ENCODE data around the gene NOBOX.
"Not testable (repeated sequence)": the region's sequence is repeated elsewhere in the genome, so short reads cannot be mapped to it uniquely, and the experiment has no call there.

Gene NOBOX

DNA sequence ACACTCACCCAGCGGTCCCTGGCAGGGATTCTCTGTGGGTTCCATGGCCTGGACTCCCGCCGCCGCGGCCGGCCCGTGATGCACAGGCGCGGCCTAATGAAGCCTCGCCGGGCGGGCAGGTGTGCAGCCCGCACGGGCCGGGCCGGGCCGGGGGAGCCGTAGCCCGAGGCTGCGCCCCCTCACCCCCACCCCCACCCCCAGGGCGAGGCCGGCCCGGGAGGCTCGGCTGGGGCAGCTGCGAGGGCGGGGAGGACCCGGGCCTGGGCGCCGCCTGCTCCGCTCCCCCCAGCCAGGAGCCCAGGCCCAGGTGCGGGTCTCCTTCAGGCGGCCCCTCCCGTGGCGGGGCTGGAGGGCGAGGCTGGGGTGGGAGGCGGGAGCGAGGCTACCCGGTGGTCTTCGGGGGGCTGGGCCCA, at the start of gene NOBOX:
Gene NOBOX, minus strand, starts transcription at position 45 of the 413 bp plus-strand sequence.
- no peak for DNase-seq

DNA sequence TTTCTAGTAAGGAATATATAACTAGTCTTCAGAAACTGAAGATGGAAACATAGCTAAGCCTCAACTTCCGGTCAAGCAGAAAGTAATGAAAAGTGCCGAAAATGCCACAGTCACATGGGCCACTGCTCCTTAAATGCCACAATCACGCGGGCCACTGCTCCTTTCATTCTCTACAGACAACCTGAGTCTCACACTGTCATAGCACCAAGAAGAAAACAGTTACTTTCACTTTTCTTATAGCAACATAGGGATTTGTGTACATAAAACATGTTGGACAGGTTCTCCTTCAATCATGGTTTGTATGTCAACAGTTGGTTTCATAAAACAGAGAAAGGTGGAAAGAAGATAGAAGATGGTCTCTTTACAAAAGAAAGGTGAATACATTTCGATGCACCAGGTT, 48.6 kb upstream of the NOBOX start:
- no peak for DNase-seq

DNA sequence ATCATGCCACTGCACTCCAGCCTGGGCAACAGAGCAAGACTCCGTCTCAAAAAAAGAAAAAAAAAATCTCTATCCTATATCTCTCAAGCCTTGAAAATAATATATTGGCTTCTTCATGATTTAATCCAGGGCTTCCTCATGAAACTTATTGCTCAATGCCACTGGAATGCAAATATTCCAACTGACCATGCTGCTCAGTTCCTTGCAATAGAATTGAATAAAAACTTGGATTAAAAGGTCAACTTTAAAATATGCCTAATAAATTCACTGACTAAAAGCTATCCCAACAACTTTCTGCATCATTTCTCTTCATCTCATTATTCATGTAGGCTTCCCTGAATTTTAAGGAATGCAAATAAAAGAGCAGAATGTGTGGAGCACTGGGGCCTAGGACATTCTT, 42.1 kb upstream of the NOBOX start:
- no peak for DNase-seq

DNA sequence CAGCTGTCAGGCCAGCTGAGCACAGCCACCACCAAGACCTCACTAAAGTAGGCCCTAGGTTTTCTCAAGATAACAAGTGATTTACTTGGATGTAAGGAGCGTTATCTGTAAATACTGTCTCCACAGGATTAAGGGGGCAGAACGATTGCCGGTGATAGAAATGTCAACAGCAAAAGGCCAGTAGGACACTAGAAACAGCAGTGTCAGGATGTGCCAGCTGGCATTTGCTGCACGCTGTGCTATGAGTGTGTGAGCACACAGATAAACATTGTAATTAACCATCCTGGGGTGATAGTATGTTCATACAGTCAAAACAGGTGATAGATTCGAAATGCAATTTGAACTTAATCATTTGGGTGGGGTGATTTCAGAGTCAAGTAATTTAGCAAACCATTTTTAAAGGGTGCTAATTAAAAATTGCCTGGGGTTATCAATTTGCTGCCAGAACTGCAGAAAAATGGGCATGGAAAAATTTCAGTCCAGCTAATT, 36.3 kb upstream of the NOBOX start:
- DNase-seq, result no peak

DNA sequence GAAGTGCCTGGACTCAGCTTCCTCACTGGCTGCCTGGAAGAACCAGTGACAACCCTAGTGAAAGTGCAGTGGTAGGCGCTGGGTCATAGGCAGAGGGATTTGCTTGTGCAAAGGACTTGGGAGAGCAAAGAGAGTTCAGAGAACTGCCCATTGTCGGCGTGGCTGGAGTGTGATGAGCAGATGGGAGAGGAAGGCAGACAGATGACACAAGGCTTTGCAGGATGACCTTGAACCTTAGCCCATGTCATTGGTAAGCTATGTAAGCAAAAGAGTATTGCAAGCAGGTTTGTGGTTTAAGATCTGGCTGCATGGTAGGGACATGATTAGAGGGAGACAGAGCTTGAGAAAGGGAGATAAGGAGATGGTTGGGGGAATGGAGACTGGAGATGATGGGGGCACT, 35.3 kb upstream of the NOBOX start:
- DNase-seq, result no peak

DNA sequence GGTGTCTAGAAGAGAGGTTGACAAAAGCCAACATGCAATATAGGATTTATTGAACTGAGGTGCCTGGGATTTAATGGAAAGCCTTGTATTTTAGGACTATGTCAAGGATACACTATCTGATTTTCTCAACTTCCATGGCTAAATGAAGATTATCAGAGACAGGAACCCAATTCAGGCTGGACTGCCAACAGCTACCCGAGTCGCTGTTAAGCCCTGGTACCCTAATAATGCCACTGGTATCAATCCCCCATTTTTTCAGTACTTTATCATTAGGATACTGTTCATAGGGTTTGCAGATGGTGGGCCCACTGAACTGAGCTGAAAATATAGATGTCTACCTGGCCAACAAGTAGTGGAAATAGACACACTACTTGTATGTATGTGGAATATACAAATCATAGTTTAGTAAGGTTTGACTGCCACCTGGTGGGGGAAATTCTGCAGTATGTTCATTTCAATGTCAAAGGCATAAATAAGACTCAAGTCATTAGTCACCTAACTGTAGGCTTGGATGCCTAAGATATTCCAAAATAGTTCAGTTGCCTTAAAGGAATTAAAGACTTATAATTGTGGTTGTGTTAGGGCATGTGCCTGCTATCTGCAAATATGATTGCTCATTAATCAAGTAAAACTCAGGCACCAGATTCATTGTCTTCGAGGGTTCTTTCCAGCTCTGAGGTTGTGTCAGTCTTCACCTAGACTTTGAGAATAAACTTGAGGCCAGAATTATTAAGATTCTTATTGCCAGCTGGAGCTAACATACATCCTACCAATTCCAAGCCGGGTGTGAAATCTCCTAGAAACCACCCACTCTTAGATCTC, 34.1 kb upstream of the NOBOX start:
- DNase-seq, result no peak

DNA sequence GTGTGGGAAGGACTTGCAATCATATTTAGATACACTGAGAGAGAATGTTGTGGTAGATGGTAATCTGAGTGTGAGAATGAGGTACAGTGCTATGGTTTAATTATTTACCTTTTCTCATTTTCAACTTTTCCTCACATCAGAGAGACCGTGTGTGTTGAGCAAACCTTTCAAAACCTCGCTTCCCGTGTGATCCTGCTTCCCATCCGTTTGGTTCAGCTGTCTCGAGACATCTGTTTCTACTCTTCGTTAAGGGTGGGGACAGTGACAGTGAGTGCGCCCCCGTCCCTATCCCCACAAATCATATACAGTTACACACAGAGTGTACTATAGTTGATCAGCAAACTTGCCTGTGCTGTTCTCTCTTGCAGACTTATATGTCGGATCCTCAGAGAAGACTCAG, 33.0 kb upstream of the NOBOX start:
- DNase-seq, result no peak

DNA sequence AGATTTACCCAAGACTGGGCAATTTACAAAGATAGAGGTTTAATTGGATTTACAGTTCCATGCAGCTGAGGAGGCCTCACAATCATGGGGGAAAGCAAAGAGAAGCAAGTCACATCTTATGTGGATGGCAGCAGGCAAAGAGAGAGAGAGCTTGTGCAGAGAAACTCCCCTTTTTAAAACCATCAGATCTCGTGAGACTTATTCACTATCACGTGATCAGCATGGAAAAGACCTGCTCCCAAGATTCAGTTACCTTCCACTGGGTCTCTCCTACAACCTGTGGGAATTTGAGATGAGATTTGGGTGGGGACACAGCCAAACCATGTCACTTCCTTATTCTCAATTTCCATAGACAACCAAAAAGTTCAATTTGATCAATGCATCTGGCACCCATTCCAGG, 24.9 kb upstream of the NOBOX start:
- DNase-seq, result no peak

DNA sequence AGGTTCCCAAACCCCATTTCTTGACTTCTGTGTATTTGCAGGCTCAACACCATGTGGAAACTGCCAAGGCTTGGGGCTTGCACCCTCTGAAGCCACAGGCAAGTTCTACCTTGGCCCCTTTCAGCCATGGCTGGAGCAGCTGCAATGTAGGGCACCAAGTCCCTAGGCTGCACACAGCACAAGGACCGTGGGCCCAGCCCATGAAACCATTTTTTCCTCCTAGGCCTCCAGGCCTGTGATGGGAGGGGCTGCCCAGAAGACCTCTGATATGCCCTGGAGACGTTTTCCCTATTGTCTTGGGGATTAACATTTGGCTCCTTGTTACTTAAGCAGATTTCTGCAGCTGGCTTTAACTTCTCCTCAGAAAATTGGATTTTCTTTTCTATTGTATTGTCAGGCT, 24.0 kb upstream of the NOBOX start:
- not testable (repeated sequence) for DNase-seq

DNA sequence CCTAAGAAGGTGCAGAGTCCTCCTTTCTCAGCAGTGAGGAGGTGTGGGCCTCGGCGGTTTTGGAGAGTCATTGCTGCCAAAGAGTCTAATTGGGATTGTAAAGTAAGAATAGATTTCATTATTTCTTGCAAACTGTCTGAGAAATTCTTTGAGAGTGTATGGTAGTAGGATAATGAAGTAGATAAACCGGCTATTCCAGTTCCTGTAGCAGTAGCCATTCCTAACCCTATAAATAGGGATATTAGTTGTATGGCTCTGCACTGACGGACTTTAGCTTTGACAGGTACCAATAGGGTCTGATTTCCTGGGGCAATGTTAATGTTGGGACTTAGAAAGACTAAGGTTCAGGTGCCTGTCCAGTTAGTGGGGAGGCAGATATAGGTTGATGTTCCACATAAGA, 15.4 kb upstream of the NOBOX start:
- not testable (repeated sequence) for DNase-seq

DNA sequence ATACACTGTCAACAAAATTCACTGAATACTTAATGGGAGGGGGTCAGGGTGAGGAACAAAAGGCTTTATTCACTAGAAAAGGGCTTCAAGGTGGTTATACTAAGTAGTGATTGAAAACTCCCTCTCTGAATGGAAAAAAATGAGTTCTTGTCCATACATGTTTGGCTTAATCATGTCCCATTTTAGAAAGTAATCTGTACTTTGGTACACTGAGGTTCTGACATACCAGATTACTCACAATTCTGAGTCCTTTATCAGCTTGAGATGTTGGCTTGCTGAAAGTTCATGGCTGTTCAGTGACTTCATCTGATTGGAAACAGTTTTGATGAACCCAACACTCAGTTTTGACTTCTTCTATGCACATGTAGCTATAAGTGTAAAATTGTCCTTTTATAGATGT, 12.8 kb upstream of the NOBOX start:
- DNase-seq, result no peak

DNA sequence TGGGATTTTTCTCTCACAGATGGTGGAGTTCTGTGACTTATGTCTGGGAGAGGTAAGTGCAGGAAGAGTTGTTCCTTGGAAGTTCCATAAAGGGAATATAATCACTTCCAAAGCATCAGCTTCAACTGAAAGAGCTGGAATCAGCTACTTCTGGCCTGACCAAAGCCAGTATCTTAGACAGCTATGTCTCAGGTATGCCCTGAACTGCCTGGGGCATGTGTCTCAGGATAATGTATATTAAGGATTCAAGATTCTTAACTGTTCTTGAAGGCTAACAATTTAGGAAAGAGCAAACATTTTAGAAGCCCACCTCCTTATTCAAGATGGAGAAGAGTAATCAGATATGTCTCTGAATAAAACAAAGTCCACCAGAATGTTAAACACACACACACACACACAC, 12.4 kb upstream of the NOBOX start:
- no peak for DNase-seq

DNA sequence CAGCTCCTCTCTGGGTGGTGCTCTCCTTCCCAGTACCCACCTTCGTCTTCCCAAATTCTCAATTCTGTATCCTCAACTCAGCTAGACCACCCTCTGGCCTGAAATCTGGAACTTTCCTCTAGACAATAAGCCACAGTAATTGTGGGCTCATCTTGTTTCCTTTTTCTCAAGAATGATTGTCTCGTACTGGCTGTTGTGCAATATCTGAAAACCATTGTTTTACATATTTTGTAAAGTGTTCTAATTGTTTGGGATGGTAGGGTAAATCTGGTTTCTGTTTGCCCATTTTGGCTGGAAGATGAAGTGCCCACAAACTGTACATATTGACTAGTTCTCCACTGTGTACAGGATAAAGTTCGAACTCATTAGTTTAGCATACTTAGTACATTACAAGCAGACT, 11.3 kb upstream of the NOBOX start:
- no peak for DNase-seq

DNA sequence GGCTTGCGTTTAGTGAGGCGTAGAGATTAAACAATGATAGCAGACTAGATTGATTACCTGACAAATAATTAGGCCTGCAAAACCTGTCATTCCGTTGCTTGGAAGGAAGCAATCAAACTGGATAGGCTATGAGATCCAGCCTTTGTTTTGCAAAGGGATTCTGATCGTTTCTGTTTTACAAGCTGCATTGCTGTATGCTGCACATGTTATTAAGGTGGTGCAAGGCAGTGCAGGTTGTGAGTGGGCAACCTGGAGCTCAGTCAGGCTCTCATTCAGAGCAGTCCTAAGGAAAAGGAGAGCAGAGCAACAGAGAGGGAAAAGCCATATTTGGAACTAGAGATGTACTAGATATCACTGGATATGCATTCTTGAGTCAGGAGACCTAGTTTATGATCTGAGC, 6.9 kb upstream of the NOBOX start:
- DNase-seq, result no peak

DNA sequence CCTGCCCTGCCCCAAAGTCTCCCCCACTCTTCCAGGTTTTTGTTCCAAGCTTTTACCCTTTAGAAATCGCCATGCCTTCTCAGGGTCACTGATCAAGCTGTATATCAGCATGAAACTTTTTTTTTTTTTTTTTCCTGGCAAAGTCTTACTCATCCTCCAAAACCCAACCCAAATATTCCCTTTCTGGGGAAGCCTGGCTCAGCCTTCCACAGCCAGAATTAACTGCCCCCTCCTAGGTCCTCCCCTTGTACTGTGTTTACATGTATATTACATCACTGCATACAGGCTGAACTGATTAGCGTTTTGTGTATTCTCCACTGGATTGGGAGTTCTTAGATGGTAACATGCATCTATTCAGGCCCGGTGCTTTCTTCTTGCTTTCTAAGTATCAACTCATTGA, 4.6 kb upstream of the NOBOX start:
- DNase-seq, result no peak

DNA sequence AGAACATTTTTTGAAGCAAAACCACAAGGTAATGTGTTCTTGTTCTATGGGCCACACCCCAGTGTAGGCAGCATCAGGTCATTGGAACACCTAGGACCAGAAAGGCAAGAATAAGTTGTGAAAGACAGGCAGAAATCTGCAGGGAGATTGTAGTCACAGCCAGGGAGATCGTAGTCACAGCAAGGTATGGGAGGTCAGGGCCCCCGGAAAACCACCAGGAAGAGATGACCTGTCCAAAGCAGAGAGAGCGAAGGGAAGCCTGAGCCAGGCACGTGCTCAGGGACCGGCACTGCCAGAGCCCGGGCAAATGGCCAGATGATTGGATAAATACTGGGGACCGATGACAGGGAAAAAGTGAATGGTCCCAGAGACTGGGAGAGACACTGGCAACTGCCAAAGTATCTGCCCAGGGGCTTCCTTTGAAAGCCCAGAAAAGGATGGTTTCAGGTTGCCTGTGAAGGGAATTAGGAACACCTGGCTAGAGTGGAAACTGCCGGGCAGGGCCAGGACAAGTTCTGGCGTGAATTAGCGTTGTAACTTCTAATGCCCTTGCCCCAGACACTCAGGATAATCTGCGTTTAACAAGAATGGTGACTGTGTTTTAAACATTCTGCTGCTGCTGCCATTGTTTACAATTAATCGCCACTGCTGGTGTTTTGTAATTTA, 3.9 kb upstream of the NOBOX start:
- no peak for DNase-seq

DNA sequence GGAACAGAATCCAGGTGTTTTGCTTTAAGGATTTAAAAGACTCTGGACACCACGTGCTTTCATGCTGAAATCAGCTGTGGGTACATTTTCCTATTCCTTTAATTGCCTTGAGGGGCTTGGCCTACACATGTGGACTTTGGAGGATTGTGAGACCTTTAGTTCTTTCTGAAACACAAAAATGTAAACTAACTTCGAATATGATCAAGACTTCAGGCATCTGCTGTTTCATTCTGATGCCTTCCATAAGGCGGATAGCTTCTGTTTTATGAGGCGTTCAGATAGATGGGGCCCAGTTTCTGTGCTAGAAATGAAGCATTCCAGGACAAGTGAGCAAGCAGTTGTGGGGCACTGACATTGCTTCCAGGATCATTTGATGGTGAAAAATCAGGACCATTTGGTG, 1.5 kb upstream of the NOBOX start:
- no peak for DNase-seq

DNA sequence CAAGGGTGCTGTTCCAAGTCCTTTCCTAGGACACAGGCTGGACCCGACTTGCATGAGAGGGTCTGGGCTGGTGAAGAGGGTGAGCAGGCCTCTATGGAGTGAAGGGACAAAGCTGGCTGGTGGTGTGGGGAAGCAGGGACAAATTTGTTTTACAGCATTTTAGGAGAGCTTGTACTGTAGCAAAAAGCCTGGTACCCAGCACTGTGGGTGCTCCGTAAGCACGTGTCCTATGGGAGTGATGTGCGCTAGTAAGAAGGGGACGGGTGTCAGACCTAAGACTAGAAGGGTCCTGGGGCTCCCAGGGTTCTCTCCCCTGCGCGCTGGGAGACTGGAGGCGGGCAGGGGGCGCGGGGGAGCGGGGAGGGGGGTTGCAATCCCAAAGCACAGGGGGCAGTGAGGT, 391 bp downstream of the NOBOX start:
- no peak for DNase-seq

DNA sequence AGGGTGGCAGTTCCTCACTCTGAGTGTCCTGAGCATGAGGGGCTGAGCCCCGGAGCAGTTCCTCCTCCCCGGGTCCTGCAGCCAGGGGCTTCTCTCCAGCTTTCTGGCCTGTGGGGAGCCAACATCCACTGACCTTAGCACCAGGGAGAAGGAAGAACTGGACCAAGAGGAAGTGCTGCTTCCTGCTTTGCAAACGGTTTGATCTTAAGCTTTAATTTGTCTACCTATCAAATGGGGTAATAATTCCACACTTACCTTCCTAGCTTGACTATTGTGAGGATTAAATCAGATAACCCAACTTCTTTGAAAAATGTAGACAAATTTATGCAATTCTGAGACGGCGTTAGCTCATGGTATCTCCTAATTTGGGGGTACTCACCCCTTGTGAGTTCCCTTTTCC, 2.0 kb downstream of the NOBOX start:
- no peak for DNase-seq

DNA sequence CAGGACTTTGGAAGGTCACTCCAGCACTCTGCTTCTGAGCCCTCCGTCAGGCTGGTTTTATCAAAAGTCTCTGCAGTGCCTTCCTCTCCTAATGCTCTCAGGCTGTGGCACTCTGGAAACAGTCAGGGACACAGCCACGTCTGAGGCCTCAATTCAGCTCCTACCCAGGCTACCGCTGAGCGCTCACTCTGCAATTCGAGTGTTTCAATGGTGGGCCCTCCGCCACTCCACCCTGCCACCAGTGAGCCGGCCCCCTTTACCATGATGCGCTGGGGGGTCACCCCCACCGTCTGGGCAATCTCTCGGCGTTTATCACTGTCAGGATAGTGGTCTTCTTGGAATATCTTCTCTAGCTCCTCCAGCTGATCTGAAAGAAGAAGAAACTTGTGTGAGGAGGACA, 3.5 kb downstream of the NOBOX start:
- no peak for DNase-seq

DNA sequence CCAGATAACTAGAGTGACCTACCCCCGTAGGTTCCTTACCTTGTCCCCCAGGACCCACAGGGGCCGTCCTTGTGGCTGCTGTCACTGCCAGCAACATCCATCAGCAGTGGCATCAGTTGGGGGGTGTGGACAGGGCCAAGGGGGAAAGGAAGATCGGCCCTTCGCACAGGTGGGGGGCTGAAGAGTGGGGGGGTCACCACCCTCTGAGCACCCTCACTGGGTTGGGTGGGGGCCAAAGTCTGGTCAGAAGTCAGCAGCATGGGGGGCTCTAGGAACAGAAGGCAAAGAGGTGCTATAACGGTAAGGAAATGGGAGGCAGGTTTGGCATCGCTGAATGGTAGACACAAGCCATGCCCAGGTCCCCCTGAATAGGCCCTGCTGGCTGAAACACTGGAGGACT, 4.6 kb downstream of the NOBOX start:
- no peak for DNase-seq

DNA sequence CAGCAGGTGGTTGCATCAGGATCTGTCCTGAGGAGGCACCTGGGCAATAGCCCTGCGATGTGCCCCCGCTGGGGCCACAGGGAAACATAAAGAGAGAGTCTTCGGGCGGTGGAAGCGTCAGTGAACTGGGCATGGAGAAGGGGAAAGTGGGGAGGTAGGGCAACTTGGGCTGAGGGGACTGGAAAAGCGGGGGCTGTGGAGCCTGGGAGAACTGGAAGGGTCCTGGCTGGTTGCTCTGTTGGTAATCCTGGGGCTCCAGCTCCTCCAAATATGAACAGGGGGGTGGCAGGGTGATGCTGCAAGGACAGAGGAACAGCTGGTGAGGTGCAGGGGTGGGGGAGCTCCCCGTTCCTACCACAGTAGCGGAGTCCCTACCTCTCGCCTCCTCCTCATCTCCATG, 5.2 kb downstream of the NOBOX start:
- no peak for DNase-seq

DNA sequence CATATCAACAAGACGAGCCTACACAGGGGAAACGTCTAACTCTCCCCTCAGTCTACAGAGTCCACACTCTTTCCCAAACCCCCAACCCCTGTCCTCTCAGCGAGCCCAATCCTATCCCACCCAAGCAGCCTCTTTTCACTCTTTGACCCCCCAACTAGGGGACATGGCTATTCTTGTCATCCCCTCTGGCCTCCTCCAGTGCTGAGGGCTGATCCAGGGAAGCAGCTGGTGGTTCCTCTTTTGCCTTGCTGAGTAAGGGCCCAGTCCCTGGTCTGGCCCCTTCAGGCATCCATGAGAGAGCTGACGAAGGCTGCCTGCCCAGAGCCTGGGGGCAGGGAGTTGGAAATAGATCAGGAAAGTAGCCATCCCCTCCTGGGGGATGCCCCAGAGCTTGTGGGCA, 6.4 kb downstream of the NOBOX start:
- no peak for DNase-seq

DNA sequence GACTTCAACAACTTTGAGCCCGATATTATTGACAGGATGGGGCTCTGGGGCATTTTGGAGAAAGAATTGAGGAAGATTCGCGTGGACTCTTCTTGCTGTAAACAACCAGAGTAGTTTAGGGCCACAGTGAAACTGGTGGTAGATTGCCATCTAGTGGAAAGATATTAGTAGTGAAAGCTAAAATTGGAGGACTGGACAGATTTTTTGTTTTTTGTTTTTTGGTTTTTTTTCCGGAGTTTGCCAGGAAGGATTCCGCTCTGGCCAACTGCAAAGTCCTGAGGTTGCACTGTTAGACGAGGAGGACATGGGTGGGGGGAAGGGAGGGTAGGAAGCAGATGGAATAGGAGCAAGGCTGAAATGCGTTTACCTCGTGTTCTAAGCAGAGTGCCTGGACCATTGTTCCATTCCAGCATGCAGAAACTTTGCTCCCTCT, 11.7 kb downstream of the NOBOX start:
- no peak for DNase-seq

DNA sequence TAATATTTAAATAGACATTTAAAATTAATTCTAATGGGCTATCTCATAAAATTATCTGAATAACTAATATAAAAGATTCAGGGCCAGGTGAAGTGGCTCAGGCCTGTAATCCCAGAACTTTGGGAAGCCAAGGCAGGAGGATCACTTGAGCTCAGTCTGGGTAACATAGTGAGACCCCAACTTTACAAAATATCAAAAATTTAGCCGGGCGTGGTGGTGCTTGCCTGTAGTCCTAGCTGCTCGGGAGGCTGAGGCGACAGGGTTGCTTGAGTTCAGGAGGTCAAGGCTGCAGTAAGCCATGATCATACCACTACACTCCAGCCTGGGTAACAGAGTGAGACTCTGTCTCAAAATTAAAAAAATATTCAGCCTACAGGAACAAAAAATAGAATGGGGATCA, 12.5 kb downstream of the NOBOX start:
- no peak for DNase-seq
